ENCODE measurements around the gene HTR1D.
A peak's percentile ranks its signal among the peaks of the same experiment; 100 is the strongest.

The HTR1D gene

DNA sequence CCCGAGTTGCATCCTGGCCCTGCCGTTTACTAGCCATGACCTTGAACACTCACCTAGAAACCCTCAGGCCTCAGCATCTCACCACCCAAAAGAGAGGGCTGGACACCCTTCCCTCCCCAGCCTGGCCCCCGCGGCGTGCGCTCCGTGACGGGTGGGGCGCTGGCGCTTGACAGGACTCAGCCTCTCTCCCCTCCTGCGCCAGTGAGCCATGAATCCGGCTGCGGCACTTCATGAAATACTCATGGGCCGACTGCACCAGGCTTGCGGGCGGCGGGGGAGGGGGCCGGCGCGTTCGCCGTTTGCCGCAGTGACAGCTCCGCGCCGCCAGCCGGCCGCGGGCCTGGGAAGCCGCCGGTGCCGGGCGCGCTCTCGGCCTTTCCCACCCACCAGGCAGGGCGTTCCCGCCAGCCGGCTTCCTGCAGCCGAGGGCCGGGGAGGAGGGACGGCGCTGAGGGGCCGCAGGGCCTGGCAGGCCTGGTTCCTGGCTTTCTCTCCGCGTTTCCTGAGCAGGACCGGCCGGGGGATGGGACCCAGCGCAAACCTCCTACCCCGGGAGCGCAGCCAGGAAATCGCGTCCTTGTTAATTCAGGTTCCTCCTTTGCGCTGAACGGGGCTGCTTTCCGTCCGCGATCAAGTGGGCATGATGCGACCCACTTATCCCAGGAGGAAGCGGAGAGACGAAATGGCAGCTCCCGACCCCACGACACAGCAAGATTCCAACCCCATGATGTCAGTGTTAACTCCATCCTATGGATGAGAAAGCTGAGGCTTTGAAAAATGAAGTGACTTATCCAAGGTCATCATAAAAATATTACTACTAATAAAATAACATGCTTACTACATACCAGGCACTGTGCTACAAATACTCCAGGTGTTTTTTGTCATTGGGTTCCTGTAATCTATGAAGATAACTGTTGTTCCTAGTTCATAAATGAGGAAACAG, 39.6 kb downstream of the HTR1D start:
- Histone ChIP-seq H3K4me3 (peak overlapping the region; percentile 64 to 76), H3K4me1 (peaks cover 0 to 21% (median 10%) of the 10 kb centered on the region in 4 donors), H3K27me3 (no peaks in the 10 kb centered on the region), H3K27ac (peak overlapping the region; percentile 87 to 89), H3K36me3 (no peaks in the 10 kb centered on the region), H3K9me3 (no peaks in the 10 kb centered on the region)
- TF ChIP-seq, protein P1, sequence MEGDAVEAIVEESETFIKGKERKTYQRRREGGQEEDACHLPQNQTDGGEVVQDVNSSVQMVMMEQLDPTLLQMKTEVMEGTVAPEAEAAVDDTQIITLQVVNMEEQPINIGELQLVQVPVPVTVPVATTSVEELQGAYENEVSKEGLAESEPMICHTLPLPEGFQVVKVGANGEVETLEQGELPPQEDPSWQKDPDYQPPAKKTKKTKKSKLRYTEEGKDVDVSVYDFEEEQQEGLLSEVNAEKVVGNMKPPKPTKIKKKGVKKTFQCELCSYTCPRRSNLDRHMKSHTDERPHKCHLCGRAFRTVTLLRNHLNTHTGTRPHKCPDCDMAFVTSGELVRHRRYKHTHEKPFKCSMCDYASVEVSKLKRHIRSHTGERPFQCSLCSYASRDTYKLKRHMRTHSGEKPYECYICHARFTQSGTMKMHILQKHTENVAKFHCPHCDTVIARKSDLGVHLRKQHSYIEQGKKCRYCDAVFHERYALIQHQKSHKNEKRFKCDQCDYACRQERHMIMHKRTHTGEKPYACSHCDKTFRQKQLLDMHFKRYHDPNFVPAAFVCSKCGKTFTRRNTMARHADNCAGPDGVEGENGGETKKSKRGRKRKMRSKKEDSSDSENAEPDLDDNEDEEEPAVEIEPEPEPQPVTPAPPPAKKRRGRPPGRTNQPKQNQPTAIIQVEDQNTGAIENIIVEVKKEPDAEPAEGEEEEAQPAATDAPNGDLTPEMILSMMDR (IDR thresholded peaks at IDR 0.05): peak; percentile 37 to 57
- intact Hi-C loops (cut with DNase I; ENCODE audit: low total_unique reads): no loop called here
- DNase-seq: peak; percentile 60 to 84

DNA sequence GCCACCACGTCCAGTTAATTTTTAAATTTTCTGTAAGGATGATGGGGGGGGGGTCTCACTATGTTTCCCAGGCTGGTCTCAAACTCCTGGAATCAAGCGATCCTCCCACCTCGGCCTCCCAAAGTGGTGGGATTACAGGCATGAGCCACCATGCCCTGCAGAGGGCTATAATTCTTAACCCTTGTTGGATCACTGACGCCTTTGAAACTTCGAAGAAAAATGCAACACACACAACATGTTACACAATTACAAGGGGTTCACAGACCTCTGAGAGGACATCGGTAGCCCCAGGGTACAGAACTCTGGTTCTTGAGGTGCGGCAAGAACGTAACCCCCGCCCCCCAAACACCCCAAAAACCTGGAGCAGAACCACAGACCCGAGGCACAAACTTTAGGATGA, 40.3 kb downstream of the HTR1D start:
- H3K9me3 ChIP-seq: no peaks in the 10 kb centered on the region
- peak overlapping the region; percentile 87 to 89 for H3K27ac ChIP-seq
- intact Hi-C loops (cut with DNase I; ENCODE audit: low total_unique reads): no loop called here
- H3K4me1 ChIP-seq: peaks cover 0 to 21% (median 10%) of the 10 kb centered on the region in 4 donors
- peak overlapping the region; percentile 64 to 76 for H3K4me3 ChIP-seq
- DNase-seq: no peak
- H3K36me3 ChIP-seq: no peaks in the 10 kb centered on the region
- TF ChIP-seq, protein P1 (IDR thresholded peaks at IDR 0.05): no peak
- no peaks in the 10 kb centered on the region for H3K27me3 ChIP-seq

DNA sequence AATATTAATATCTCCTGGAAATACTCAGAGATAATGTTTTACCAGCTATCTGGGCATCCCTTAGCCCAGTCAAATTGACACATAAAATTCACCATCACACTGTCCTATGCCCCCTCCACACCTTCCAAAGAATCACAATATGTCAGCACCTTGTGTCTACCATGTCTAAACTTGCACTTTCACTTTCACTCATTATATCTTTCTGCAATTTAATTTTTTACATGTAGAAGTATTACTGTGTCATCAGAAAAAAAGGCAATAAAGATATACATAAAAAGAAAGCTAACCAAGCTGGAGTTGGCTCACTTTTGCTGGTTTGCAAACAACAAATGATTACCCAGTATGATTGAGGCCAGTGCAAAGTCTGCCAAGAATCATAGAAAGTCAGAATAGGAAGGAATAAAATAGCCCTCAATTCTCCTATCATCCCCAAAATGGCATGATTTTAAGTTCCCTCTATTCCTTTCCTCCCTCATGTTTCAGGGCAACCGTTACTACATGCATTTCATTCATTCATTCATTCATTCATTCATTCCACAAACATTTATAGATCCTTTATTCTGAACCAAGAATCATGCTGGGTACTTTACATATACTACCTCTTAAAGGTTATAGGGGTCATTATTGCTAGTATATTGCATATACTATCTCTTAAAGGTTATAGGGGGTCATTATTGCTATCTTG, 42.7 kb downstream of the HTR1D start:
- Histone ChIP-seq H3K4me3 (no peak overlapping the region), H3K4me1 (peaks cover 0 to 28% (median 15%) of the 10 kb centered on the region in 4 donors), H3K36me3 (no peaks in the 10 kb centered on the region), H3K27ac (no peak overlapping the region), H3K27me3 (no peaks in the 10 kb centered on the region), H3K9me3 (no peaks in the 10 kb centered on the region)
- DNase-seq: no peak
- TF ChIP-seq, protein P1 (IDR thresholded peaks at IDR 0.05): no peak
- intact Hi-C loops (cut with DNase I; ENCODE audit: low total_unique reads): no loop called here

DNA sequence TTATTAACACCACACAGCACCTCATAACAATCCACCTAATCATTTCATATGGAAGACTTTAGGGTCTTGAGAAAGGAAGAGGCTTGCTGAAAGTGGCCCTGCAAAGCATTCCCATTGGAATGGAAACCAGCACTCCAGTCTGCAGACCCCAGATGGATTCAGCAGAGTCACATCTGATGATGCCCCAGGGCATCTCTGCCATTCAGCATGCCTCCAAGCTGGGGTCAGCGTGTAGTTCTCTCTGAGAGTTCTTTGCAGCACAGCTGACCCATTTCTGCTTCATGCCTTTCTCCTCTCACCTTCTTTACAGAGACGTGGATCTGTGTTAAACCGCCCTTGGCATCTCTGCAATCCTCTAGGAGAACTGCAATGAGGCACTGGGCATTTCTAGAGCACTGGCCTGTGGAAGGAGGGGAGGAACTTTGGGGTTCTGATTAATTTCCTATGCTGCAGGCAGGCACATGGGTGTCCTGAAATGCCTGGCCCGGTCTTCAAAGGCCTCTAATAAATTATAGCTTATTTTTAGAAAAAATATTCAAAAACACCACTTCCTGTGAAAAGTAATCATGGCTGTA, 46.0 kb downstream of the HTR1D start:
- peaks cover 0 to 24% (median 18%) of the 10 kb centered on the region in 4 donors for H3K4me1 ChIP-seq
- no peak overlapping the region for H3K4me3 ChIP-seq
- peak overlapping the region in 1 of 2 donors; percentile 35 for H3K27ac ChIP-seq
- DNase-seq: no peak
- H3K27me3 ChIP-seq: no peaks in the 10 kb centered on the region
- H3K9me3 ChIP-seq: no peaks in the 10 kb centered on the region
- TF ChIP-seq, protein P1 (IDR thresholded peaks at IDR 0.05): no peak
- H3K36me3 ChIP-seq: no peaks in the 10 kb centered on the region
- intact Hi-C loops (cut with DNase I; ENCODE audit: low total_unique reads): no loop called here

DNA sequence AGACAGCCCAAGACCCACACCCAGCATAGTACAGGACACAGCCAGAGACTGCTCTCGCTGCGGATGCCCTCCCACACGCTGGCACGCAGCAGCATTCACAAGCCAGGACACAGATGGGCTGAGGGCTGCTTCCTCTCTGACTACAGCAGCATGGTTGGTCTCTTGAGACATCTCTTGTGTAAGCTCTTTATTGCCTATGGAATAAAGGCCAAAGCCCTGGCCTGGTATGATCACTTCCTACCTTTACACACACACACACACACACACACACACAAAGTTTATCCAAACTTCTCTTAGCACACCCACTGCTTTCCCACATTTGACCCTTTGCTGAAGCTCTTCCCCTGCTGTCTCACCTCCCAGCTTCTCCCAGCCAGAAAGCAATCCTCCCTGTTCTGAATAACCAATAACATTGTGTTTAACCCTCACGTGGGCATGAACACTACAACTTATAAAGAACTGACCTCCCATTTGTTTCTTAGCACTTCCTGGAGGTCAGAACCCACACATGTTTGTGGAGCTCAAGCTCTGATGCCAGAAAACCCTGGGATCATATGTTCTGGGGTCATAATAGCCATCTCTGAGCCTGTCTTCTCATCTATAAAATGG, 47.5 kb downstream of the HTR1D start:
- no peaks in the 10 kb centered on the region for H3K36me3 ChIP-seq
- peaks cover 0 to 36% (median 22%) of the 10 kb centered on the region in 4 donors for H3K4me1 ChIP-seq
- intact Hi-C loops (cut with DNase I; ENCODE audit: low total_unique reads): loop anchor here (5.0 kb wide), 1 partner anchor 153 kb away; the partner anchor contains the start of genes KDM1A and TEX46
- no peaks in the 10 kb centered on the region for H3K27me3 ChIP-seq
- H3K9me3 ChIP-seq: no peaks in the 10 kb centered on the region
- H3K4me3 ChIP-seq: peak overlapping the region; percentile 90 to 94
- H3K27ac ChIP-seq: peak overlapping the region; percentile 90 to 91
- DNase-seq: peak; percentile 77 to 82
- TF ChIP-seq, protein P1 (IDR thresholded peaks at IDR 0.05): no peak
